Activated CD4-positive, alpha-beta T cell treated with anti-CD3 and anti-CD28 coated beads, Interleukin-2, amount 50 U/mL, for 4 hours (primary cell): ENCODE measurements around the gene RGR.

Source experiments
- DNase-seq, 2 experiments: peaks; one replicate each; pipeline ENCODE4 v3.0.0-alpha.2; 2020

RGR gene

DNA sequence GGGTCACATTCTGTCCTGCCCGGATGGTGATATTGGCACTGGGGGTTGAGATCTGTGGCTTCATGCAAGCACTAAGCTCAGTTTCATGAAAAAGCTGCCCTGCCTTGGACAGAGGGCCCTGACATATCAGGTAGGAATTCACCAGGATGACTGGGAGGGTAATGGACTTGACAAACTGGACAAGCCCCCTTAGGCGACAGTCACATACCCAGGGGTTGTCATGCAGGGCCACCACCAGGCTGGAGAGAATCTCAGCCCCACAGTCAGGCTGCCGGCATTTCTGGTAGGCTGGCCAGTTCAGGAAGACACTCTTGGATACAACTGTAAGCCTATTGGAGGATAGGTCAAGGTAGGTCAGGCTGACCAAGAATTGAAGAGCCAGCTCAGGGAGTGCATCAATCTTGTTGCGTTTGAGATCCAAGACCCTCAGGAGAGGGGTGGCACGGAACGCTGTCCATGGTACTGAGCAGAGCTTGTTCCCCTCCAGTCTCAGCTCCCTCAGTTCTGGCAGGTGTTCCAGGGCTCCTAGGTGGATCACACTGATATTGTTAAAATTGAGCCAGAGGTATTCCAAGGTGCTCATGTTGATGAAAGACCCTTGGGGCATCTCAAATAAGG lies 20.3 kb upstream of the RGR start:
- DNase-seq: no peak

DNA sequence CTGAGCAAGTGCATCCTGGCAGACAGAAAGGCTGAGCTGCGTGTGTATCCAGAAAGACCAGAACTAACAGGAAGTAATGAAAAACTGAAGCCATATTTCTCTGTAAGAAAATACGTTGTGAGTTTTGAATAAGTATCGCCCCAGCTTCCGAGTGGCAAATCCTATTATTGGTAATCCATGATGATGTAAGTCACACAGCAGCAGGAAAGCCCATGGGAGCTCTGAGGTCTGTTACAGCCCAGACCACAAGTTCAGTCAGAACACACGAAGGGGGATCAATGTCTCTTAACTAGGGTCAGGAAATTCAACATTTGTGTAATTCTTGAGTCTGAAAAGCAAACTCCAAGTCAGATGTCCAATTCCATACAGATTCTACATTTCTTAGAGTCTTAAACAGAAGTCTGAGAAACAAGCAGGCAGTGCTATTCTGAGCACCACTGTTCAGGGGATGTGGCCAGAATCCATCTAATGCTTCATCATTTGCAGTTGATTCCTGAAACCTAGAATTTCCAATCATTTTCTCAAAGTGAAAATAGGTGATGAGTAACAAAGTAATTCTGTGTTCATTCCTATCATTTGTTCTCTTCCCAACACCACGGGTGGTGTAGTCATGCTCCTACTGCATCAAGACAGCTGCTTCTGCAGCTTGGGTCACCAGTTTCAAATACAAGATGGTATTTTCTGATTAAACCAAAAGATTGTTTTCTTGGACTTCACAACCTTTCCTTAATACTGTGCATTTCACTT lies 19.3 kb upstream of the RGR start, which contains the start of gene LRIT2:
Gene LRIT2, minus strand, starts transcription at position 118 of the 747 bp plus-strand sequence. Its CDS starts 24 bp downstream, at position 94.
- DNase-seq: no peak

DNA sequence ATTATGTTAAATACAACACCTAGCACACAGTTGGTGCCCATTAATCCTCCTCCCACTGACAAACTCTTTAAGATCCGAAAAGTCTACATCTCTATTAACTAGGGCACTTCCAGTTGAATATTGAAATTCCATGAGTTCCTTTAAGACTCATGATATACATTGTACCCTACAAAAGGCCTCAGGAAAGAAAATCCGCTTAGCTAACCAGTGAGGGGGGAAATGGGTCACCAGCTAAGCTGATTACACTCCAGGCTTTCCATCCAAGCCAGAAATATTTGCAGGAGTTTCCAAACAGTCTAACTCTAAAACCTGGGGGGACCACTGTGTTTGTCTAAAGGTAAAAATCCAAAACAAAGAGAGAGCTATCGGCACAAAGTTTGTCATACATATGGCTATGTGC lies 18.2 kb upstream of the RGR start:
- DNase-seq: no peak

DNA sequence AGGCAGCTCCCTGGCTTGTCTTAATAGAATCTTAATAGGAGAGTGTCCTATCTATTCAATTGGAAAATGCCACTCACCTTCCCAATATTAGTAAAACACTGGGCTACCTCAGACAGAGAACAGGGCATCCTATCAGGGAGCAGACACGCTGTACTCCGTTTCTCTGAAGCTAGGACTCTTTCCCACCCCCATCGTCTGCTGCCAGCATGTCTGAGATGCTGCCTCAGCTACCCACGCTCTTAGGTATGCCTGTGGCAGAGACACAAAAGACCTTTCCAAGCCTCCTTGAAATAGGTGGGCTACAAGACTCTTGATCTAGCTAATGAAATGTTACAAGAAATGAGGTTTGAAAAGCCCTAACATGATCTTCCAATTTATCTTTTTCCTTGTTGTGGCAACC lies 17.0 kb upstream of the RGR start:
- no peak for DNase-seq

DNA sequence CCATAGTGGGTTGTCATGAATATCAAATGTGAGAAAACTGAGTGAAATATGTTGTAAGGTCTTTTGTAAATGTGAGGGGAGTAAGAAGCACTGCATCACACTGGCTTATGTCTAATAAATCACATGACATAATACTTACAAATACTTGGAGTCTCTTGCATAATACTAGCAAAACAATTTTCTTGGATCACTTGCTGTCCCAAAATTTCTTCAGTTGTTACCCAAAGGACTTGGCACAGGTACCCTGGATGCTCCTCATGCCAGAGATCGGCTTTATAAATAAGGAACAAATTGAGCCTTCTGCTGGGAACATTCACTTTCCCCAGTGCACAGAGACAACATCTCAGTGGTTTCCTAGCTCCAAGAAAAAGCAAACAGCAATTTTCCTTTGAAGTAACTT lies 14.5 kb upstream of the RGR start:
- no peak for DNase-seq

DNA sequence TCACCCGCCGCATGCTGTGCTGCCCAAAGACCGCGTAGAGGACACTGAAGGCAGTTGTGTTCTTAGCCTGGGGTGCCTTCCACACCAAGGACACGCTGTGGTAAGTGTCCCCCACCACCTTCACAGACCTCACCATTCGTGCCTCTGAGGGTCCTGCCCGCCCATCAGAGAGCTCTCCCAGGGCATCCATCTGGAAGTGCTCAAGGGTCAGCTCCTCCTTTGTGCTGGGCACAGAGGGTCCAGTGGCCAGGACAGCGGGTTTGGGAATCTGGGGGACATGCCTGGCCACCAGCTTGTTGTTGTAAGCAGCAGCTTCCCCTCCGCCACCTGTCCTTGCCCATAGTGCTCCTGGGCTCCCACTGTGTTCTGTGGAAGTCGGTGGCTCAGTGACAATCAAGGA lies 12.5 kb upstream of the RGR start:
- DNase-seq: no peak

DNA sequence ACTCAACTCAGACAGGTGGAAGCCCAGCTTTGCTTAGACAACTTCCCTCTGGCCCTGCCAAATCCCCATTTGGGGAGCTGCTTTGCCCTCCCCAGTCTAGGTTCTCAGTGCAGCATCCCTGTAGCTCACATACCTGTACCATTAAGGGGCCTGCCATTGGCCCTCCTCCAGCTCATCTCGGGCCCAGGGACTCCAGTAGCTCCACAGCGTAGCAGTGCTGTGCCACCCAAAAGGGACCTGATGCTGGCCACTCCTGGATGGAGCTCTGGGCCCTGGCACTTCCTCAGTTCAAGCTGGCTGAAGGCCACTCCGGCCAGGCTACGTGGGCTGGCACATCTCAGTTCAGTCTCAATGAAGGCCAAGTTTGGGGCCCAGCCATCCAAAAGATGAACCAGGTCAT lies 10.9 kb upstream of the RGR start:
- no peak for DNase-seq

DNA sequence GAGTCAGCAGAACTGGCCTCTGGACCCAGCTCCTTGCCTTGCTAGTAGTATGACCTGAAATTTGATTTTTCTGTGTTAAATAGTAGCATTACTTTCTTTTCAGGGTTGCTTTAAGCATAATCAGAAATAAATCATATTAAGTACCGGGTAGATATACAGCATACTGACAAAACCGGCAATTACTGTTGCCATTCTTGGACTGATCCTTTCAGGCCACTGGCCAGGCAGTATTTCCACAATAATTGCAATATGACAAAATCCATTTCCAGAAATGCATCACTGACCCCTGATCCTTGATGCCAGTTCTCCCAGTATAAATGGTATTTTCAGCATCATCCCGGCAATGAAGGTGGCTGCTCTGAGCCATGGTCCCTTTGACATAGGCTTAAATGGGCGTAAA lies 10.4 kb upstream of the RGR start:
- DNase-seq: no peak

DNA sequence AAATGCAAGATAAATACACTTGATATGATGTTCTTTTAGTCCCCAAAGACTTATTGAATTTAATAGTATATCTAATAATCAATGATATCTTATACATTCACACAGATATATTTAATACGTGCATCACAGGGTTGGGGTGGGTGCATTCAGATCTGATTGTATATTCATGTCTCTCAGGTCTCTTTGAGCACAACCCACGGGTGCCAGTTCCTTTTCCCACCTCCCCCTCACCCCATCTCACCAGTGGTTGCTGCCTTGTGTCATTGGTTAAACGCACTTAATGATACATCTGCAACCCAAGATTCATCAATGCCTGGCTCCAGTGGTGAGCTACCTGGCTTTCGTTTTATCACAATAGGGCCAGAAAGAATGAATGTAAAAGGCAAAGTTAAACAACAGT lies 9.8 kb upstream of the RGR start:
- no peak for DNase-seq

DNA sequence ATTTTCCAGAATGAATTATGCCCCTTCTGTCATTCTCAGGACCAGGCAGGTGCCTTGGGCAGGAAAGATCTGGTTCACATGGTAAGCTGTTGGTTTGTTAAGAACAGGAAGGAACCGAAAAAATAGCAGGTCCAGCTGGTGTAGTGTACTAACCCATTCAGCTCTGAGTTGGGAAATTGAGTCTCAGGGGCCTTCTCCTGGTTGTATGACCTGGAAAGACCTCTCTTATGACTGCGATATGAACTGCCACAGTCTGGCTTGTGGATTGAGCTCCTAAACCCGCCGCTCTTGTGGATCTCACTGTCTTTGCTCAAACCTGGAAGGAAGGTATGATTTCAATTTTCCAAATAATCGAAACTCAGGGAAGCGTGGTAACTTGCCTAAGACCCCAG lies 8.1 kb upstream of the RGR start:
- DNase-seq: no peak

DNA sequence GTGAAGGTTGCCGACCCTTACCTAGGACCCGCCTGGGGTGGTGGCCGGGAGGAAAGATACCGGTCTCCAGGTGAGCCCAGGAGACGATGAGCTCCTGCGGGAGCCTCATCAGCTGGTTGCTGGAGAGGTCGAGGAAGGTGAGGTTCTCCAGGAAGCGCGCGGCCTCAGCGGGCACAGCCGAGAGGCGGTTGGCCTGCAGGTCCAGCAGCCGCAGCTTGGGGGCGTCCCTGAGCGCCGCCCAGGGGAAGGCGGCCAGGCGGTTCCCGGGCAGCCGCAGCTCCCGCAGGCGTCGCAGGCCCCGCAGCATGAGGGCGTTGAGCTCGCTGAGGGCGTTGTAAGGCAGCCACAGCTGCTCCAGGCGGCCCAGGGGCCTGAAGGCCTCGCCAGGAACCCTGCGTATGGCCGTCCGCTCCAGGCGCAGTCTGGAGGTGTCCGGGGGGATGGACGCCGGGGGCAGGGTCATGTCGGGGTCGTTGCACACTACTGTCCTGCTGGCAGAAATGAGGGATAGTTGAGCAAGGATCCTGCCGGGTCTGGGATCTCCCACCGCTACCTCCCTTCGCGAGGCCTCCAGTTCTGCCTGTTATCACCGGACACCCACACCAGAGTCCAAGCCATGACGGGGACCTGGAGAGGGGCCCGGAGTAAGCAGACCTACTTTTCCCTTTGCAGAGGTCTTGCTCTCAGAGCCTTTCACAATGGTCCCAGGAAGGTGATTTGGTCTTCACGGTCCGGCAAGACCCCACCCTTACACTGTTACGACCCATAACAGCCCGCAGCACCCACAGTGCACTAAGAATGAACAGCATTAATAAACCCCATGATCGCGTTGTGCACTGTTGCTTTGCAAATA lies 7.4 kb upstream of the RGR start:
- DNase-seq: no peak

DNA sequence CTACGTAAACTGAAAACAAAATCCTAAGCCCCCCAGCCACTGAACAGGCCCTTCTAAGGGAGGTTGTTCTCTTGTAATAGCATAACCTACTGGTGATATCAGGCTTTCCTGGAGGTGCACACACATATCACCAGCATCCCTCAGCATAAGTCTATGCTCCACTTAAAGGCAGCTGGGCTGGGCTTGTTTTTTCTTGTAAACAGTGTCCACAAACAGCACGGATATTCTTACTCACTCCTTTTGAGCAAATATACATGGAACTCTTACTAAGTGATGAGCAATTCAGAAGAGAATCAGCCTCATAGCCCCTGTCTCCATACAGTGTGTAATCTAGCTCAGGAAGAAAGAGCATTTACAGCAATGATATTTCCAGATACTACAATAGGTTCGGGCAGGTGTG lies 5.9 kb upstream of the RGR start:
- DNase-seq: no peak

DNA sequence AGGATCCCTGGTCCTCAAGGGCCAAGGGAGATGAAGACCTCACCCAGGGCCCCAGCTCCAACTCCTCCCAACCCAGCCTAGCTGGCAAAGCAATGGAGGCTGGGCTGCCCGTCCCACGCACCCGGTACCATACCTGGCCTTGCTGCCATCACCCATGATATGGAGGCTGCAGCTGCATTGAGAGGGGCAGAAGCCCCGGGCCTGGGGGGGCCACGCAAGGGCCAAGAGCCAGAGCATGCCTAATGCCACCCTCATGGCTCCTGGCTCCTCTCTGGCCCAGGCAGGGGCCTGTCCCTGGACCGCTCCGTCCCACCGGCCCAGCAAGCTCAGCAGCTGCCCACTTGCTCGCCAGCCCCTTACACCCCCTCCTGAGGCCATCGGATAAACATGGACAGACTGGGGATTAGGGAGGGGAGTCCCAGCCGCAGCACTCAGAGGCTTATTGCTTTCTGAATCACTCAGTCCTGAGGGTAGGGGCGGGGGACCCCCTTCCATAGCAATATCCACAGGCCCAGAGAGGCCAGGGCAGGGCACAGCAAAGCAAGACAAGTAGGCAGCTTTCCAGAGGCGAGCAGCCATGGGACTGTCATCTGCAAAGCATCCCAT lies 3.6 kb upstream of the RGR start, which contains the start of gene LRIT1:
Gene LRIT1, minus strand, starts transcription at position 362 of the 606 bp plus-strand sequence. Its CDS starts 107 bp downstream, at position 255.
- no peak for DNase-seq

DNA sequence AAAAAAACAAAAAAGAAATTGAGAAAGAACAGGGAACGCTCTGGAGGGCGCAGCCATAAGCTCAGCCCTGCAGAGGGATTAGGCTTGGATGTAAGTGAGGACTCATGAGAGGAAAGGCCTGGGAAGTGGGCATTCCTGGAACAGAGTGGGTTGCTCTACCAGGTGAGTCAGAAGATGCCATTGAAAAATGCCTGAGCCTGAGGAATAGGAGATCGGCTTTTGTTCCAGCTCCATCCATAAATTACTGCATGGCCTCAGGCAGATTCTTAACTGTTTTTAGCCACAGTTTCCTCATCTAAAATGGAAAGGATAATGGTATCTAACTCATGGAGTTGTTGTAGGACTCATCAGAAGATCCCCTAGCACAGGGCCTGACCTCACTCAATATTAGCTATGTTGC lies 1.1 kb upstream of the RGR start:
- DNase-seq: no peak

DNA sequence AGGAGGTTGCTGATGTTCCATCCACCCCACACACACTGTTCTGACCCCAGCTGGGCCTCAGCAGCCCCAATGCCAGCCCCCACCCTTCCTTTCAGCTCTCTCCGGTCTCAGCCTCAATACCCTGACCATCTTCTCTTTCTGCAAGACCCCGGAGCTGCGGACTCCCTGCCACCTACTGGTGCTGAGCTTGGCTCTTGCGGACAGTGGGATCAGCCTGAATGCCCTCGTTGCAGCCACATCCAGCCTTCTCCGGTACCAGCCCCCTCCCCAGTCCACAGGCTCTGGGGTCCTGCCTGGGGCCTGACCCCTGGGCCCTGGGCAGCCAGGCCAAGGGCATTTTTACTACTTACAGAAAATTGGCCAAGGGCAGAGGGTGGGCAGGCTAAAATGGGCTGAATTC lies 2.6 kb downstream of the RGR start:
- no peak for DNase-seq

DNA sequence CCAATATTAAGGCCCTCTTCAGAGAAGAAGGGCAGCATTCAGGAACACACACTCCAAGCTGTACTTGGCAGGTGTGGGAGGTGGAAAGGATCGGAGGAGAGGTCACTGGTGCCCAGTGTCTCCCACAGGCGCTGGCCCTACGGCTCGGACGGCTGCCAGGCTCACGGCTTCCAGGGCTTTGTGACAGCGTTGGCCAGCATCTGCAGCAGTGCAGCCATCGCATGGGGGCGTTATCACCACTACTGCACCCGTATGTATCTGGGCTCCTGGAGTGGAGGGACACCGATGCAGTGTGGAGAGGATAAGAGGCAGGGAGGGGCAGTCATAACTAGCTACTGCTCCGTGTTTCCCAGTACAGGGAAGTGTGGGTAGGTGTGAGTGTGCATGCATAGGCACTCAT lies 3.9 kb downstream of the RGR start:
- DNase-seq: no peak

DNA sequence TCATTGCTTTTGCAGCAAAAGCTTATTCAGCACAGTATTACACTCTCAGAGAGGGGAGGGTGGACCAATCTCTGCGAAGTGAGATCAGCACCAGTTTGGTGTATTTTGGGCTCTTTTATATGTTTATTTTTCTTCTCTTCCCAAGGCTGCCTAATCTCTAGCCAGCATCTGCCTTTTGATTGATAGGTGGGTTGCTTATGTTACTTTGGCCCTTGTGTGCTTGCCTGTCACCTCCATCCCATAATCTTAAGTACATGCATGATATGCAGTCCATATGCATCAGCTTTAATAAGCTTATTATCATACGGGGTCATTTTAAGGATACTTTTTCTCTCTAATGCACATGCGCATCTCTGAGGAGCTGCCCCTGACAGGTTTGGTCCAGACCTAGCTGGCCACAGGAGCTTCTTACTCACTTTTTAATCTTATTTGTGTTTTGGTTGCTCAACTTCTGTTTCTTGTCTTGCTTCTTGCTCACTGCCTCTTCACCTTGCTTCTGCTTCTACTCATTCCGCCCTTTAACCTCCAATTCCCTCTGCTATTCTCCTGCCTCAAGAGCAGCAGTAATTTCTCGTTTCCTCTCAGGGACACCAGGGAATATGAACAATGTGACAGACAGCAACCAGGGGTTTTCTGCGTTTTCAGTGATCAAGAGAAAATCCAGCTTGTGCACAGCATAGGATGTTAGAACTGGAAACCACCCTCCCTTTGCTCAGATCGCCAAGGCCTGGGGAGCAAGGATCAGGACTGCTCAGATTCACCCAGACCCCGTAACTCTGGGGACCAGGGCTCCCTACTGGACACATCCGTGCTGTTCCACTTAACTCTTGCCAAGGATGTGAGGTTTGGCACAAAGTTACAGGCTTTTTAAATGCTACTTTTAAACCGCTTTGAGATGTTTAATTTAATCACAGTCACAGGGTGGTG lies 10.0 kb downstream of the RGR start:
- DNase-seq: no peak

DNA sequence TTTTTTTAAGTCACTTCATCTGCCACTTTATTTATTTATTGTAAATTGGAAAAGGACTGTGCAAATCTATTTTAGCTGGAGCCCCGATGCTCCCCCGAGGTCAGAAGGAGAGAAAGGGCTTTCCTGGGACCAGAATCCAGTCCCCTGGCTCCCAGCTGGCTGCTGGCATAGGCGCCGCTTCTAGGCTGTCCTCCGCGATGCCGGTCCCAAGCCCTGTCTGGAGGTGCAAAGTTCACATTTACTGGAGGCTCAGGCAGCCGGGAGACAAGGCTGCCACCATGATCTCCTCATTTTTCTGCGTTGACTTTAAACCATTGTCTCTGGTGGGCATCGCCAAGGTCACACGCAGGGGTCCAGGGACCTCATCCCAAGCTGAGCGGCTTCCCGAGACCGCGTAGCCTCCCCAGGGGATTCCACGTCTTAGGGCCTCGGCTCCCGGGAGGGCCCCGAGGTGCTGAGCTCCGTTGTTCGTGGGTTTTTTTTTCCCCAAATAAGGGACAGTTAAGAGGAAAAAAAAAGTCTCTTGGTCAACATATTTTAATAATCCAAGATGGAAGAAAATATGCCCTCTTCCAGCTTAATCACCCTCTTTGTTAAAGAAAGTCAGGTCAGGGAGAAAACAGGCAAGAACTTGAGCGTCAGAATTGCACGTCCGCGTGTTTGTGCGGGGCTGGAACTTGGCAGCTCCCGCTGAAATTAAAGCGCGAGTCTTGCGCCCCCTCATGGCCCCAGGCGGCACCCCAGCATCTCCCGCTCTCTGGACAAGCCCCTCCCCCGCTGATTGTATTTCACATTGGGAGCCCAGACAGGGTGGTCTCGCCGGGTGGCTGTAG lies 11.9 kb downstream of the RGR start:
- DNase-seq: peak; percentile 8 to 15

DNA sequence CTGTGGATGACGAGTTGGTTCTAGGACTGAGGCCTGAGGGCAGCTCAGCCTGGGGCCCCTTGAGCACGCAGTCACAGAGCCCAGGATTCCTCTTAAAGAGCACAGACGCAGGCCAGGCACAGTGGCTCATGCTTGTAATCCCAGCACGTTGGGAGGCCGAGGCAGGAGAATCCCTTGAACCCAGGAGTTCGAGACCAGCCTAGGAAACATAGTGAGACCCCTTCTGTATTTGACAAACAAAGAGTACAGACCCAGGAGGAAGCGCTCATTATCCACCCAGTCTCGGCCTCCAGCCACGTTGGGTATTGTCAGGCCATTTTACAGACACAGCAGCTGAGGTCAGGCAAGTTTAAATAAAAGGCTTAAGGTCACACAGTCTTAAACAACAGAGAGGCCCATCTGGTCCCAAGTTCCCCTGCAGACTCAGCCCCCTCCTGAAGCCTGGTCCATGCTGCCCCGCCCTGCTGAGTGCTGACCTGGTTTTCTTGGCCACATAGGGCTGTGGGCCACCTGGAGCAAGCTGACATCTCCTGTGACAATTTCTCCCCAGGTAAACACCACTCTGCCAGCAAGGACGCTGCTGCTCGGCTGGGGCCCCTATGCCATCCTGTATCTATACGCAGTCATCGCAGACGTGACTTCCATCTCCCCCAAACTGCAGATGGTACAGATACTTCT lies 12.6 kb downstream of the RGR start:
- DNase-seq: no peak

DNA sequence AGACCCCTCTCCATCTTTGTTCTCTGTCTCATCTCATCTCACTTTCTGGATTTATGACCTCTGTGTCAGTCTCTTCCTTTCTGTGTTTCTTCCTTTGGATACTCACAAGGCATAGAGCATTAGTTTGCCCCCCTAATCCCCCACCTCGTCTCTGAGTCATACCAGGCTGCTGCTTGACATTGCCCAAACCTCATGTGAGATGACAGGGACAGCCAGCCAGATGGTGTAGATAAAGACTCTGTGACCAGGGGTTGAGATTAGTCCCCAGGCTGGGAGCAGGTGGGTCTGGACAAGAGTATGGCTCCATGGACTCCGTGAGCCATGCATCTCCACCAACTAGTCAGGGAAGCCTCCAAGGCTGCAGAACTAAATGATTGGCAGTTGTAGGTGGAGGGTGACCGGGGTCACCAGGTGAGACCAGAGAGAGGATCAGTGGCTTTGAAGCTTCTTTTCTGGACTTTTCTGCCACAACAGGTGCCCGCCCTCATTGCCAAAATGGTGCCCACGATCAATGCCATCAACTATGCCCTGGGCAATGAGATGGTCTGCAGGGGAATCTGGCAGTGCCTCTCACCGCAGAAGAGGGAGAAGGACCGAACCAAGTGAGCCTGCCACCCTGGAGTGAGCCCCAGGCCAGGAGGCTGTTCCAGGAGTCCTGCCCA lies 13.3 kb downstream of the RGR start:
- no peak for DNase-seq
